ENCODE data around the gene AEBP1.
"Not testable (repeated sequence)": the region's sequence is repeated elsewhere in the genome, so short reads cannot be mapped to it uniquely, and the experiment has no call there.

AEBP1 gene

GRCh38 chr7:44123190-44124003 lies 19.3 kb downstream of the AEBP1 start, which contains the start of gene POLD2:
TSS of gene POLD2 (minus strand) at chr7:44123548. CDS start at chr7:44122053, 1,495 bp downstream.
- Histone ChIP-seq H3K4me3 (replicated peaks; ENCODE audit: insufficient read depth, low read length) (peak within 1 kb of the TSS; percentile 89), H3K27me3 (ENCODE audit: insufficient read depth, poor library complexity, severe bottlenecking) (no peaks in the 10 kb centered on the region), H3K27ac (replicated peaks) (peak within 1 kb of the TSS; percentile 80)
- peak; percentile 34 for TF ChIP-seq POLR2AphosphoS5 (IDR thresholded peaks at IDR 0.05; ENCODE audit: low read depth)
- no peak for TF ChIP-seq SPI1 (IDR thresholded peaks at IDR 0.05; ENCODE audit: borderline replicate concordance, low read depth)
- peak; percentile 40 for TF ChIP-seq REST (IDR thresholded peaks at IDR 0.05; ENCODE audit: insufficient replicate concordance, low read depth)
- no peak for TF ChIP-seq GABPA (IDR thresholded peaks at IDR 0.05; ENCODE audit: low read depth)
- DNase-seq (ENCODE audit: low read depth in 1 of 2, low spot score in 1 of 2): peak; percentile 88 to 98

- no peak for DNase-seq (ENCODE audit: low read depth in 1 of 2, low spot score in 1 of 2)
- no peak overlapping the region for H3K27ac ChIP-seq (replicated peaks)
- H3K4me3 ChIP-seq (replicated peaks; ENCODE audit: insufficient read depth, low read length): no peak overlapping the region
- H3K27me3 ChIP-seq (ENCODE audit: insufficient read depth, poor library complexity, severe bottlenecking): no peaks in the 10 kb centered on the region
- TF ChIP-seq SPI1 (IDR thresholded peaks at IDR 0.05; ENCODE audit: borderline replicate concordance, low read depth) (no peak), GABPA (IDR thresholded peaks at IDR 0.05; ENCODE audit: low read depth) (no peak), CTCF (IDR thresholded peaks at IDR 0.05; ENCODE audit: insufficient read depth, low read length) (no peak), POLR2AphosphoS5 (IDR thresholded peaks at IDR 0.05; ENCODE audit: low read depth) (no peak), REST (IDR thresholded peaks at IDR 0.05; ENCODE audit: insufficient replicate concordance, low read depth) (no peak)
These were observed 20.7 kb downstream of the AEBP1 start for GRCh38 chr7:44124822-44125202.

- DNase-seq (ENCODE audit: low read depth in 1 of 2, low spot score in 1 of 2); H3K27me3 ChIP-seq (ENCODE audit: insufficient read depth, poor library complexity, severe bottlenecking); H3K27ac ChIP-seq (replicated peaks); H3K4me3 ChIP-seq (replicated peaks; ENCODE audit: insufficient read depth, low read length): not testable (repeated sequence)
These were observed 22.4 kb downstream of the AEBP1 start for GRCh38 chr7:44126574-44126973.

- TF ChIP-seq POLR2AphosphoS5 (IDR thresholded peaks at IDR 0.05; ENCODE audit: low read depth) (no peak), GABPA (IDR thresholded peaks at IDR 0.05; ENCODE audit: low read depth) (no peak), CTCF (IDR thresholded peaks at IDR 0.05; ENCODE audit: insufficient read depth, low read length) (no peak), SPI1 (IDR thresholded peaks at IDR 0.05; ENCODE audit: borderline replicate concordance, low read depth) (no peak), REST (IDR thresholded peaks at IDR 0.05; ENCODE audit: insufficient replicate concordance, low read depth) (no peak)
- Histone ChIP-seq H3K27ac (replicated peaks) (no peak overlapping the region), H3K4me3 (replicated peaks; ENCODE audit: insufficient read depth, low read length) (no peak overlapping the region), H3K27me3 (ENCODE audit: insufficient read depth, poor library complexity, severe bottlenecking) (no peaks in the 10 kb centered on the region)
- DNase-seq (ENCODE audit: low read depth in 1 of 2, low spot score in 1 of 2): no peak
These were observed 23.0 kb downstream of the AEBP1 start for GRCh38 chr7:44127161-44127560.

Measured in HL-60 (cell line).